Mesodermal cell (in vitro differentiated cells): ENCODE measurements around the gene OPALIN.

Source experiments
- H3K27ac ChIP-seq: 2 replicates; pipeline ENCODE4 v1.7.0; 2013; ENCODE audit warnings: mild to moderate bottlenecking, low read depth, low read length, moderate library complexity; ENCODE audit not compliant: severe bottlenecking
- H3K36me3 ChIP-seq: 2 replicates; pipeline ENCODE4 v1.7.1; 2013; ENCODE audit warnings: mild to moderate bottlenecking, low read length, moderate library complexity; ENCODE audit not compliant: control insufficient read depth, insufficient read depth
- H3K4me1 ChIP-seq: one replicate; pipeline ENCODE4 v1.7.1; 2013; ENCODE audit warnings: mild to moderate bottlenecking, low read length; ENCODE audit not compliant: insufficient read depth, control insufficient read depth, poor library complexity, severe bottlenecking
- H3K4me3 ChIP-seq: 2 replicates; pipeline ENCODE4 v1.7.0; 2013; ENCODE audit warnings: low read length, control low read depth, mild to moderate bottlenecking; ENCODE audit not compliant: insufficient read depth, poor library complexity, severe bottlenecking; ENCODE audit errors: extremely low read depth
- H3K9me3 ChIP-seq: 2 replicates; pipeline ENCODE4 v1.7.1; 2013; ENCODE audit warnings: mild to moderate bottlenecking, low read length, moderate library complexity; ENCODE audit not compliant: control insufficient read depth
- WGBS, 2 experiments: methylation state at CpG; one replicate each; pipeline ENCODE4 v1.1.5; 2013; ENCODE audit warnings: missing lambda C conversion rate in 2 of 2; ENCODE audit not compliant: insufficient coverage in 2 of 2; 5-methylcytosine and 5-hydroxymethylcytosine counted together

OPALIN gene

DNA sequence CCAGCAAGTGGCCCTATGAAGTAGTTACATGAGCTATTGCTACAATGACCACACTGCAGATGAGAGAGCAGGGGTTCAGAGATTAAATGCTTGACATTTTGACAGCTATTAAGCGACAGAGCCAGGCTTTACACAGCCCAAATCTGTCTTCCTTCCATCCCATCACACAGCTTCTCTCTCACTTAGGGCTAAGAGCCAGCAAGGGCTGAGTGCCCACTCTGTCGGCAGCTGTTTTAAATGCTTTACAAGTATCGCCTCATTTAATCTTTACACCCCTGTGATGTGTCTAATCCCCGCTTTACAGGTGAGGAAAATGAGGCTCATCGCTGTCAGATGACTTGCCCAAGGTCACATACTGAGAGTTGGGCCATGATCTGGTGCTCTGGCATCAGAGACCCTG is 15.2 kb upstream of the OPALIN start:
- peaks cover 3% of the 10 kb centered on the region for H3K4me1 ChIP-seq
- H3K9me3 ChIP-seq, result no peaks in the 10 kb centered on the region
- H3K36me3 ChIP-seq, result no peaks in the 10 kb centered on the region
- no peak overlapping the region for H3K4me3 ChIP-seq
- WGBS, 2 experiments, result 93 to 97% methylated on average over 5 of the region's 5 CpGs
- no peak overlapping the region for H3K27ac ChIP-seq

GRCh38 chr10:96371356-96371755 is 12.6 kb upstream of the OPALIN start:
- 86 to 96% methylated on average over 5 to 9 of the region's 11 CpGs for WGBS, 2 experiments
- H3K4me3 ChIP-seq, result no peak overlapping the region
- no peaks in the 10 kb centered on the region for H3K9me3 ChIP-seq
- no peaks in the 10 kb centered on the region for H3K36me3 ChIP-seq
- H3K4me1 ChIP-seq, result no peaks in the 10 kb centered on the region
- no peak overlapping the region for H3K27ac ChIP-seq

- no peak overlapping the region for H3K27ac ChIP-seq
- no peak overlapping the region for H3K4me3 ChIP-seq
- 37 to 42% methylated on average over 16 of the region's 16 CpGs for WGBS, 2 experiments
- no peaks in the 10 kb centered on the region for H3K9me3 ChIP-seq
- H3K4me1 ChIP-seq, result peaks cover 2% of the 10 kb centered on the region
- no peaks in the 10 kb centered on the region for H3K36me3 ChIP-seq
Observed at GRCh38 chr10:96370584-96371157, 11.9 kb upstream of the OPALIN start.

- Histone ChIP-seq H3K4me1 (peaks cover 2% of the 10 kb centered on the region), H3K27ac (no peak overlapping the region), H3K4me3 (no peak overlapping the region), H3K36me3 (no peaks in the 10 kb centered on the region), H3K9me3 (no peaks in the 10 kb centered on the region)
- 88 to 89% methylated on average over 34 of the region's 38 CpGs for WGBS, 2 experiments
Observed at GRCh38 chr10:96369890-96370583, 11.2 kb upstream of the OPALIN start.

DNA sequence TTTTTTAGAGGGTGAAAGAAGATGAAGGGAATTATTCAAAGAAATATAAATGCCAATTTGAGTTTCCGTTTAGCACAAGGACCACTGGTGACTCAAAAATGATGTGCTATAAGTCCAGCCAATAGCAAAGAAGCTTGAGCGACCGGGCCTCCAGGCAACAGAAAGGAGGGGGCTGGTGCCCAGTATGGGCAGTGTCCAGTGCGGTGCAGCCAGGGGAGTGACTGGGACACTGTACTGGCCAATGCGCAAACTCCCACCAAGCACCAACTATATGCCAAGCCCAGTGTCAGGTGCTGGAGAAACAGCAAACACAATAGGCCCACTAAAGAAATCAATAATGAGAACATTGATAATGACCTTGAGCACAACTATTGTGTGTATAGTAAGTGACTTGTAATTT is 10.2 kb upstream of the OPALIN start:
- no peak overlapping the region for H3K4me3 ChIP-seq
- no peak overlapping the region for H3K27ac ChIP-seq
- H3K4me1 ChIP-seq, result peaks cover 2% of the 10 kb centered on the region
- 77 to 92% methylated on average over 4 to 5 of the region's 5 CpGs for WGBS, 2 experiments
- no peaks in the 10 kb centered on the region for H3K36me3 ChIP-seq
- H3K9me3 ChIP-seq, result no peaks in the 10 kb centered on the region

GRCh38 chr10:96367470-96367869 is 8.7 kb upstream of the OPALIN start:
- no peak overlapping the region for H3K27ac ChIP-seq
- H3K4me3 ChIP-seq, result no peak overlapping the region
- WGBS, 2 experiments, result 92 to 93% methylated on average over 2 of the region's 4 CpGs
- H3K9me3 ChIP-seq, result no peaks in the 10 kb centered on the region
- no peaks in the 10 kb centered on the region for H3K36me3 ChIP-seq
- peaks cover 2% of the 10 kb centered on the region for H3K4me1 ChIP-seq

DNA sequence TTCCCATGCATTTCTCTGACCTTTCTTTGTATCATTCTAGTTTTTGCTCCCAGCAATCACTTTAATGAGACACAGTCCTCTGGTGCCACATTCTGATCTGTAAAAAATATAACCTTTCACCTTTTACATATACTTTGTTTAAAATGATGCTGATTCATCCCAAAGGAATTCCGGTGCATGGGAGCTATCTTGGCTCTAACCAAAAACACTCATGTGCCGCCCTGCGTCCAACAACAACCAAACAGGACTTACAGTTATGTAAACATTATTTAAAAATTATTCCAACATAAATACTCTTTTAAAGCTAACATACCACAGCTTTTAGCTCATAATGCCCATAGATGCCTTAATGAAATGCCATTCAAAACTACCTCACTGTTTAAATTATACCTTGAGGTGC is 7.7 kb upstream of the OPALIN start:
- 90% methylated on average over 2 of the region's 3 CpGs; no CpG with 5 or more reads in 1 of the 2 experiments for WGBS, 2 experiments
- Histone ChIP-seq H3K27ac (no peak overlapping the region), H3K9me3 (no peaks in the 10 kb centered on the region), H3K36me3 (no peaks in the 10 kb centered on the region), H3K4me1 (peaks cover 2% of the 10 kb centered on the region), H3K4me3 (no peak overlapping the region)

- Histone ChIP-seq H3K4me1 (peaks cover 2% of the 10 kb centered on the region), H3K36me3 (no peaks in the 10 kb centered on the region), H3K27ac (no peak overlapping the region), H3K9me3 (no peaks in the 10 kb centered on the region), H3K4me3 (no peak overlapping the region)
- 88 to 95% methylated on average over 2 of the region's 3 CpGs for WGBS, 2 experiments
Observed at GRCh38 chr10:96365571-96365970, 6.8 kb upstream of the OPALIN start.

- Histone ChIP-seq H3K9me3 (no peaks in the 10 kb centered on the region), H3K4me1 (no peaks in the 10 kb centered on the region), H3K27ac (no peak overlapping the region), H3K4me3 (no peak overlapping the region), H3K36me3 (no peaks in the 10 kb centered on the region)
- WGBS, 2 experiments, result 89 to 92% methylated on average over 3 of the region's 3 CpGs
Observed at GRCh38 chr10:96360766-96361165, 2.0 kb upstream of the OPALIN start.

GRCh38 chr10:96360331-96360730 is 1.5 kb upstream of the OPALIN start:
- H3K4me1 ChIP-seq, result no peaks in the 10 kb centered on the region
- H3K4me3 ChIP-seq, result no peak overlapping the region
- H3K9me3 ChIP-seq, result no peaks in the 10 kb centered on the region
- H3K27ac ChIP-seq, result no peak overlapping the region
- H3K36me3 ChIP-seq, result no peaks in the 10 kb centered on the region
- 88 to 93% methylated on average over 5 to 6 of the region's 6 CpGs for WGBS, 2 experiments

- H3K36me3 ChIP-seq, result no peaks in the 10 kb centered on the region
- H3K4me3 ChIP-seq, result no peak overlapping the region
- WGBS, 2 experiments, result 86% methylated on average over 6 of the region's 6 CpGs
- no peaks in the 10 kb centered on the region for H3K4me1 ChIP-seq
- no peak overlapping the region for H3K27ac ChIP-seq
- H3K9me3 ChIP-seq, result no peaks in the 10 kb centered on the region
Observed at GRCh38 chr10:96359616-96360015, 814 bp upstream of the OPALIN start.
